ENCODE measurements around the gene PROM2.

GRCh38 chr2:95266781-95267430 is 7.3 kb upstream of the PROM2 start:
- TF ChIP-seq CTCF (IDR thresholded peaks at IDR 0.05) (no peak), POLR2A (IDR thresholded peaks at IDR 0.05) (no peak)
